HAP-1 (cell line): ENCODE measurements around the gene RFX1.
"Not testable (repeated sequence)": the region's sequence is repeated elsewhere in the genome, so short reads cannot be mapped to it uniquely, and the experiment has no call there.

Source experiments
- DNase-seq, 2 experiments: peaks; one replicate each; pipeline ENCODE4 v3.0.0-alpha.2; 2016 to 2020; ENCODE audit warnings: low spot score in 2 of 2
- H3K27me3 ChIP-seq: fragments of 250-450 bp; sonication (Bioruptor Pico); 2 replicates; pipeline ENCODE4 v1.5.1; 2020; ENCODE audit warnings: low read depth, mild to moderate bottlenecking, moderate library complexity
- H3K36me3 ChIP-seq: fragments of 250-450 bp; sonication (Bioruptor Pico); replicated peaks from 2 replicates; pipeline ENCODE4 v1.5.1; 2020; ENCODE audit warnings: mild to moderate bottlenecking
- H3K4me1 ChIP-seq: fragments of 250-450 bp; sonication (Bioruptor Pico); 2 replicates; pipeline ENCODE4 v1.5.1; 2020; ENCODE audit warnings: mild to moderate bottlenecking
- H3K4me3 ChIP-seq: fragments of 250-450 bp; sonication (Bioruptor Pico); 2 replicates; pipeline ENCODE4 v1.5.1; 2020; ENCODE audit warnings: mild to moderate bottlenecking, moderate library complexity
- H3K9me3 ChIP-seq: fragments of 250-450 bp; sonication (Bioruptor Pico); 2 replicates; pipeline ENCODE4 v1.5.1; 2020; ENCODE audit warnings: mild to moderate bottlenecking, moderate library complexity
- in situ Hi-C: fragments of 300-500 bp; cut with MboI; formaldehyde crosslinking; loops from 3 replicates; pipeline ENCODE4 v1.14.3; 2020; ENCODE audit warnings: low sequenced_read_pairs, inconsistent platforms, mixed read lengths

RFX1 gene

DNA sequence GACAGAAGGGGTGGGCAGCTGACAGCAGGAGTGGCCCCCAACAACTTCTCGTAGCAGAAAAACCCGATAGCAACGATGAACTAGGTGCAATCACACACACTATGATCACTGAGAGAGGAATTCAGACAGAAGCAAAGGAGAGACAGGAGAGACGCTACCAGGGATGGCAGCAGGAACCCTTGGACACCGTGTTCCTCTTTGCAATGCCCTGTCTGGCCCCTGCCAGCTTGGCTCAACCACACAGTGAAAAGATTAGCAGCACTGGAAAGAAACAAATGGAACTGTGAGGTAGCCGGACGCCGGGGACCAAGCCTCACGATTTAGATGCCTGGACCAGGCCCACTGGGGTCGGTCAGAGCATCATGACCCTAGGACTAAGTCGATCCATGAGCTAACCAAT is 30.2 kb downstream of the RFX1 start:
- Histone ChIP-seq H3K27me3 (no peaks in the 10 kb centered on the region), H3K9me3 (no peaks in the 10 kb centered on the region), H3K36me3 (peaks cover 15% of the 10 kb centered on the region), H3K4me3 (no peak overlapping the region), H3K4me1 (no peaks in the 10 kb centered on the region)
- DNase-seq = no peak
- in situ Hi-C loops = no loop called here

- in situ Hi-C loops = no loop called here
- Histone ChIP-seq H3K9me3 (no peaks in the 10 kb centered on the region), H3K4me1 (no peaks in the 10 kb centered on the region), H3K27me3 (no peaks in the 10 kb centered on the region), H3K4me3 (no peak overlapping the region), H3K36me3 (peaks cover 15% of the 10 kb centered on the region)
- peak in 1 of 2 experiments; percentile 52 for DNase-seq
Observed at GRCh38 chr19:13974073-13974472, 32.0 kb downstream of the RFX1 start.

GRCh38 chr19:13973479-13973878 is 32.6 kb downstream of the RFX1 start:
- in situ Hi-C loops, DNase-seq, H3K9me3 ChIP-seq: not testable (repeated sequence)

DNA sequence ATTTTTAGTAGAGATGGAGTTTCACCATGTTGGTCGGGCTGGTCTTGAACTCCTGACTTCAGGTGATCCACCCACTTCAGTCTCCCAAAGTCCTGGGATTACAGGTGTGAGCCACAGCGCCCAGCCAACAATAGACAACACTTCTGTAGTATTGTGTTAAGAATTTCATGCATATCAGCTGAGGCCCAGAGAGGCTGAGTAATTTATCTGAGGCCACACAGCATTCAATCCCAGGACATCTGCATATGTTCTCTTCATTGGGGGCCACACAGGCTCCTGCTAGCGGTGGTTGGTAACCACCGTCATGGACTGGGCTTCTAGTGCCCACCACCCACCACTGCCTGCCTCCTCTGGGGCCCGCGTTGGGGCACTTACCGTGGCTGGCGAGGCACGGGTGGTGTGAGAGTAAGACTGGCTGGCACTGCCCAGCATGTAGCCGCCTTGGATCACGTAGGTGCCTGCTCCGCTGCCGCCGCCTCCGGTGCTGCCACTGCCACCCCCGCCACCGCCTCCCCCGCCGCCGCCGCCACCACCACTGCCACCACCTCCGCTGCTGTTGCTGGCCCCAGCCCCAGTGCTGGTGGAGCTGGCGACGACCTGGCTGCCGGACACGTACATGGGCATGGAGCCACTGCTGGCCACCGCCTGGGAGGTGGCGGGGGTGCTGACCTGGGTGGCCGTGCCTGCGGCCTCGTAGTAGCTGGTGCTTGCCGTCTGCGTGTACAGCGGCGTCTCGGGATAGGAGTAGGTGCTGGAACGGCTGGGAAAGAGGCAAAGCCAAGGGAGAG is 33.6 kb downstream of the RFX1 start:
- in situ Hi-C loops = no loop called here

More at GRCh38 chr19:13973479-13973878, 32.6 kb downstream of the RFX1 start:
- peaks cover 16% of the 10 kb centered on the region for H3K36me3 ChIP-seq
- H3K4me1 ChIP-seq, H3K27me3 ChIP-seq, H3K4me3 ChIP-seq: not testable (repeated sequence)

GRCh38 chr19:13971868-13972267 is 34.3 kb downstream of the RFX1 start:
- H3K9me3 ChIP-seq, H3K4me3 ChIP-seq, DNase-seq, in situ Hi-C loops, H3K27me3 ChIP-seq, H3K4me1 ChIP-seq: not testable (repeated sequence)
- H3K36me3 ChIP-seq = peaks cover 20% of the 10 kb centered on the region

More for the DNA sequence above, 33.6 kb downstream of the RFX1 start:
- H3K4me1 ChIP-seq = no peaks in the 10 kb centered on the region
- H3K36me3 ChIP-seq = peaks cover 19% of the 10 kb centered on the region
- H3K27me3 ChIP-seq = no peaks in the 10 kb centered on the region
- DNase-seq = no peak
- H3K9me3 ChIP-seq = no peaks in the 10 kb centered on the region
- H3K4me3 ChIP-seq = no peak overlapping the region

GRCh38 chr19:13969897-13970296 is 36.2 kb downstream of the RFX1 start:
- H3K9me3 ChIP-seq = no peaks in the 10 kb centered on the region
- H3K36me3 ChIP-seq = peaks cover 18% of the 10 kb centered on the region
- H3K4me3 ChIP-seq = no peak overlapping the region
- no peak for DNase-seq
- no peaks in the 10 kb centered on the region for H3K4me1 ChIP-seq
- in situ Hi-C loops = no loop called here
- H3K27me3 ChIP-seq = no peaks in the 10 kb centered on the region

DNA sequence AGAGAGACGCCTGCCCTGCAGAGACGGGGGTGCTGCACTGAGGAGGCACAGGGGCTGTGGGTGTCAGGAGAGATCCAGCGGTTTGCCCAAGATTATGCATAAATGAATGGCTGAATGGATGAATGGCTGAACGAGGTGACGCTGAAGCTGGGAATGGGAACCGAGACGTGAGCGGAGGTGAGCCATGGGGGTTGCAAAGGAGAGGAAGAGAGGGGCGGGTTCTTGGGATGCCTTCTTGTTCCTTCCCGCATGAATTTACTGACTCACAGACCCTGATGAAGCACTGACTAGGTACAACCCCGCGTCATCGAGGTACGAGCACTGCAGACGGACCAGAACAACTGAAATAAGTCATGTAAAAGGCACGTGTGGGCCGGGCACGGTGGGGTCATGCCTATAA is 37.1 kb downstream of the RFX1 start:
- Histone ChIP-seq H3K4me3 (no peak overlapping the region), H3K36me3 (peaks cover 18% of the 10 kb centered on the region), H3K9me3 (no peaks in the 10 kb centered on the region), H3K27me3 (no peaks in the 10 kb centered on the region), H3K4me1 (no peaks in the 10 kb centered on the region)
- in situ Hi-C loops = no loop called here
- DNase-seq = no peak

DNA sequence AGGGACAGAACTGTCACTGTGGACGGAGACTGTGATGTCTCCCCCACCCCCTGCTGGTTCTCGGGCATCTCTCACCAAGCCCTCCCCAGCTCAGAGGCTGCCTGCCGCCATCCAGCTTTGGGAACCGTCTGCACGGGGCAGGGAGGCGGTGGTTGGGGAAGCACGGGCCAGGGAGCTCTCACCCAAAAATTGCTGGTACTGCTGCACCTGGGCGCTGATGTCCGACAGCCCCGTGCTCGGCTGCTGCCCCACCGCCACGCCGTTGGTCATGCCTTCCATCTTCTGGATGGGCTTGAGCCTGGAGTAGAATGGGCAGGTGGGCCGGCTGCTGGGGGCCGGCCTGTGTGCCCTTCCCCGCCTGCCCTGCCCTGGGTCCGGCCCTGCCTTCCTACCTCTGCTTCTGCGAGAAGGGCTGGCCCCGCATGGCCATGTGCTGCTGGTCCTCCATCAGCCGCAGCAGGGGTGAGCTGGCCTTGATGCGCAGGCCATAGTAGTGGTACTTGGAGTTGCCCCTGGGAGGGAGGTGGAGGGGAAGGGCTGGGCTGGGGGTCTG is 37.7 kb downstream of the RFX1 start:
- no peak for DNase-seq
- Histone ChIP-seq H3K27me3 (no peaks in the 10 kb centered on the region), H3K36me3 (peaks cover 18% of the 10 kb centered on the region), H3K4me3 (no peak overlapping the region), H3K9me3 (no peaks in the 10 kb centered on the region), H3K4me1 (no peaks in the 10 kb centered on the region)
- in situ Hi-C loops = no loop called here

GRCh38 chr19:13967206-13967605 is 38.9 kb downstream of the RFX1 start:
- peaks cover 13% of the 10 kb centered on the region for H3K36me3 ChIP-seq
- not testable (repeated sequence) for H3K27me3 ChIP-seq

GRCh38 chr19:13966684-13967128 is 39.4 kb downstream of the RFX1 start:
- no peak overlapping the region for H3K4me3 ChIP-seq
- no peak for DNase-seq
- H3K36me3 ChIP-seq = peaks cover 12% of the 10 kb centered on the region
- H3K27me3 ChIP-seq = no peaks in the 10 kb centered on the region
- no peaks in the 10 kb centered on the region for H3K4me1 ChIP-seq
- in situ Hi-C loops = no loop called here
- no peaks in the 10 kb centered on the region for H3K9me3 ChIP-seq

More at GRCh38 chr19:13967206-13967605, 38.9 kb downstream of the RFX1 start:
- H3K9me3 ChIP-seq, in situ Hi-C loops, DNase-seq, H3K4me1 ChIP-seq, H3K4me3 ChIP-seq: not testable (repeated sequence)

GRCh38 chr19:13965926-13966683 is 40.0 kb downstream of the RFX1 start:
- DNase-seq = no peak
- Histone ChIP-seq H3K9me3 (no peaks in the 10 kb centered on the region), H3K4me1 (no peaks in the 10 kb centered on the region), H3K4me3 (no peak overlapping the region), H3K36me3 (peaks cover 16% of the 10 kb centered on the region), H3K27me3 (no peaks in the 10 kb centered on the region)
- in situ Hi-C loops = no loop called here

DNA sequence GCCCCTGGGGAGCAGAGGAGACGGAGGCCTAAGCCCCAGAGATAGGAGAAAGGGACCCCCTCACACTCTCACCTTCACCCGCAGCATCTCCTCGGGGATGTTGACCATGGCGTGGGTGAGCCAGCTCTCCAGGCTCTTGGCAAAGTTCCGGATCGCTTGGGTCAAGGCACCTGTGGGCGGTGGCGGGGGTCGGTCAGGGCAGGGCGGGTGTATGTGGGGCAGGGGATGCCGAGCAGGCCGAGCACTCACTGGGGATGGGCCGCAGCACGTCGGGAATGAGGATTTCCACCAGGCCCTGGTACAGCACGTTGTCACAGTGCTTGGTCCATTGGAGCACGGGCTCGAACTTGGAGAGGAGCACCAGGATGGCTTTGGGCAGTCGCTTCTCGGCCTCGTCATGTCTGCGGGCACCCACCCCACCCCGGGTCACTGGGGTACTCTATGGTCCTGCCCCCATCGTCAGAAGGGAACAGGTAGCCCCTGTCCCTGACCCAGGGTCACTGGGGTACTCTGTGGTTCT is 40.7 kb downstream of the RFX1 start:
- H3K4me1 ChIP-seq = no peaks in the 10 kb centered on the region
- in situ Hi-C loops = no loop called here
- H3K4me3 ChIP-seq = no peak overlapping the region
- H3K9me3 ChIP-seq = no peaks in the 10 kb centered on the region
- H3K36me3 ChIP-seq = peaks cover 22% of the 10 kb centered on the region
- DNase-seq = no peak
- no peaks in the 10 kb centered on the region for H3K27me3 ChIP-seq

- Histone ChIP-seq H3K36me3 (peaks cover 29% of the 10 kb centered on the region), H3K27me3 (no peaks in the 10 kb centered on the region), H3K4me3 (no peak overlapping the region), H3K4me1 (no peaks in the 10 kb centered on the region), H3K9me3 (no peaks in the 10 kb centered on the region)
- in situ Hi-C loops = no loop called here
- no peak for DNase-seq
Observed at GRCh38 chr19:13964776-13965175, 41.3 kb downstream of the RFX1 start.
